NCI-H345 treated with DMSO at 0.1 percent for 48 hours (cell line): ENCODE measurements around the gene MAPKAPK2.

Experiments
- DNase-seq: peaks from one replicate; lab custom pipeline; 2025; ENCODE audit not compliant: unreplicated experiment; lab: John Stamatoyannopoulos, UW

The MAPKAPK2 gene

GRCh38 chr1:206702260-206702659, 17.6 kb downstream of the MAPKAPK2 start:
- no peak for DNase-seq

DNA sequence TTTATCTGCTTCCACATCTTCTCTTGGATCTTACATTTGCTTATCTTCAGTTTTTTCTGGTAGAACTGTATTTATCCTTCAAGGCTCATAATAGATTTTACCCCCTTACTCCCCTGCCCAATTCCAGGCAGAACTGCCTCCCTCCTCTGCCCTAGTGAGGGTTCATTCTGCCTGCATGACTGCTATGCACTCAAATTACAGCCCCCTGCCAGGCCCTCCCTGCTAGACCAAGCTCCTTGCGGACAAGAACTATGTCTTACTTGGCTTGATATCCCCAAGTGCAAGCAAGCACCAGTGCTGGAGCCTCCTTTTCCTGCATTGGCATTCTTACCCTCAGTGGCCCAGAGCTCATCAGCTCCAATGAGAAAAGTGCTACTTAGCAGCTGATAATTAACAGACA, 18.1 kb downstream of the MAPKAPK2 start:
- DNase-seq = no peak

GRCh38 chr1:206703661-206704060, 19.0 kb downstream of the MAPKAPK2 start:
- no peak for DNase-seq

DNA sequence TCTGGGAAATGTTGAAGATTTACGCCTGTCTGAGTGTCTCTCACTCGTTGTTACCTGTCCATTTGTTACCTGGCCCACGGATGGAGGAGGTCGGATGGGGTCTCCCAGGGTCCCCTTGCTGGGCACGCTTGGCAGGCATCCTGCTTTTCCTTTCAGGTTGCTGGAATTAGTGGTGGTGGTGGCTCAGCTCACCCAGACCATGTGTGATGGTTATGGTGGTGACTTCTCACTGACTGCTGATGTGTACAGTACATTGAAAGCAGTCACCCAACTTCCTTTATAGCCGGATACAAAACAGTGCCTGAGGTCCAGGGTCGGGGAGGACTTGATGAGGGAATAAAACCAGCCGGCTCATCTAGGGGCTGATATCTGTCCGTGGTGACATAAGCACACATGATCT, 19.5 kb downstream of the MAPKAPK2 start:
- DNase-seq = no peak

- peak; percentile 98 for DNase-seq
Observed at GRCh38 chr1:206705191-206705590, 20.5 kb downstream of the MAPKAPK2 start.

DNA sequence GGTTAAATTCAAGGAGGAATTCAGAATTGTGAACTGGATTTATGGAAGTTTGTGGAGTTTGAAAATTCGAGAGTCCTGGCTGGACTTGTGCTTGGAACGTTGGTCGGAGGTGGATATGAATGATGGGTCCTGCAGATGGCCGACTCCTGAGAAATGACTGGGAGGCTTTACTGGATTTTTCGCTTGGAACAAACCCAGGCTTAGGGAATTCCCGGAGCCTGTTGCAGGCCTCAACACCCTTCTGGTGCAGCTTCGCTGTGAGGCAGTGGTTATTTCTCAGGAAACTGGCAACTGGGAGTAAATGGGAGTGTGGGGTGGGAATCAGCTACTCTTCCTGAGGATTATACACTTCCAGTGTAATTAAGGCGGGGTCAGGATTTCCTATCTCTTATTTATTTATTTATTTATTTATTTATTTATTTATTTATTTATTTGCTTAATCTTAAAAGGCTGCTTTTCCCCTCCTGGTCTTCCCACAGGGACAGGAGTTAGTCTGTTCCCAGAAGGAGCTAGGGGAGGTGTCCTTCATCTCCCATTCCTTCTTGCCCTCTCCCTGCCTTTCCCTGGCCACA, 21.1 kb downstream of the MAPKAPK2 start:
- peak; percentile 54 for DNase-seq

GRCh38 chr1:206706298-206706791, 21.6 kb downstream of the MAPKAPK2 start:
- peak; percentile 49 for DNase-seq

DNA sequence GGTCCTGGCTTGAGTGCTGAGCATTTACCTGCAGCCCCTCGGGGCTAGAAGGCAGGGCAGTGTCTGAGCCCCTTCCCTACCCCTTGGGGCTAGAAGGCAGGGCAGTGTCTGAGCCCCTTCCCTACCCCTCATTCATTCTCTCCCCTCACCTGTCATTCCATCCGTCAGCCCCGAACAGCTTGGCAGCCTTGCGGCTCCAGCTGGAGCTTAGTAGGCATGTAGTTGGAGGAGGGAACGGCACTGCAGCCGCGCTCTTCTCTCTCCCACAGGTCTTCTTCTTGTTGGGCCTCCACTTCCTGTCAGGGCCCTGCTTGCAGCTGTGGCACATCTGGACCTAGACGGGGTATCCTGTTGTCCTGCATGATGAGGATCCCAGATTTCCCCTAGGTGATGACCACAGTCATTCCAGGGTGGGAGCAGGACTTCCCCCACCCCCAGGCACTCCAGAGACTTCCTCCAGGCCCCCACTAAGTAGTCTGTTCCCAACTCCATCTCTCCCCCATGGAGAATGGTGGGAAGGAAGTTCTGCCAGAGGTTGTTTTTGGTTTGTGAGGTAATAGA, 22.2 kb downstream of the MAPKAPK2 start:
- no peak for DNase-seq

- DNase-seq = no peak
Observed at GRCh38 chr1:206708058-206708457, 23.4 kb downstream of the MAPKAPK2 start.

GRCh38 chr1:206708882-206709281, 24.2 kb downstream of the MAPKAPK2 start:
- no peak for DNase-seq

GRCh38 chr1:206709322-206709721, 24.6 kb downstream of the MAPKAPK2 start:
- DNase-seq = no peak

DNA sequence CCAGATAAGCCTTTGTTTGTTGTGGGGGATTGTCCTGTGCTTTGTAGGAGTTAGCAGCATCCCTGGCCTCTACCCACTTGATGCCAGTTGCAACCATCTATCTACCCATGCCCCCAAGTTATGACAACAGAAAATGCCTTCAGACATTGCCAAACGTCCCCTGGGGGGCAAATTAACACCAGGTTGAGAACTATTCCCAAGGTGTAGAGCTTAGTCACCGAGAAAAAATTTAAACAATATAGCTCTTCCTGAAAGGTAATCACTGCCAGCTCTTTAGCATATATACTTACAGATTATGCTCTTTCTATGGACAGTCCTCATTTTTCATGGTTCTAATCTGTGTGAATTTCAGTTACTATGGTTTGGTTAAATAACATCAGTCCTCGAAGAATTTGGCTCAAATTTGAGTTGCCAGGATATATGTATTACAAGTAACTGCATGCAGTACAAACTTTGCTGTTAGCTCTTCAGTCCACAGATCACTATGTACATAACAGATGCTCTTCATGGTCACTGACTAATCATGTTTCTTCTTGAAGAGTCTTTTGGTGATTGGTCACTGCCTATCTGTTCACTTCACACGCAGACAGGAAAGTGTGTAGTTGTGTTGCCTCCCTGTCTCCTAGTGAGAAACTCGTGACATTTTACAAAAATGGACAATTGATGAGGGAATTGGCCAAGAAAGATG, 25.2 kb downstream of the MAPKAPK2 start:
- DNase-seq = no peak

DNA sequence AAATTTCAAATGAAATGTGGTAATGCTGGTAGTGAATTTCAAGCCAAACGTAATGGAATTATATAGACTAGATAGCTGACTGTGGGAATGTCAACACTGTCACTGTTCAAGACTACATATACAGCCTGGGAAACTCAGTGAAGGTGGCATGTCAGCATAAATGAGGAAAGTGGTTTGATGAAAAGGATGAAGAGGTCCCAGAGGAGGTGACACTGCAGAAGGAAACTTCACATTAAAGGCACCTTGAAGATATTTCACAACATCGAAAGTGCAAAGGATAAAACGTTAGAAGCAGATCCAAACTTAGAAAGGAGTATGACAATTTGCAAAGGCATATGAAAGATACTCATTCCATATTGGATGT, 25.7 kb downstream of the MAPKAPK2 start:
- DNase-seq = no peak

GRCh38 chr1:206713070-206713469, 28.4 kb downstream of the MAPKAPK2 start:
- DNase-seq = no peak

DNA sequence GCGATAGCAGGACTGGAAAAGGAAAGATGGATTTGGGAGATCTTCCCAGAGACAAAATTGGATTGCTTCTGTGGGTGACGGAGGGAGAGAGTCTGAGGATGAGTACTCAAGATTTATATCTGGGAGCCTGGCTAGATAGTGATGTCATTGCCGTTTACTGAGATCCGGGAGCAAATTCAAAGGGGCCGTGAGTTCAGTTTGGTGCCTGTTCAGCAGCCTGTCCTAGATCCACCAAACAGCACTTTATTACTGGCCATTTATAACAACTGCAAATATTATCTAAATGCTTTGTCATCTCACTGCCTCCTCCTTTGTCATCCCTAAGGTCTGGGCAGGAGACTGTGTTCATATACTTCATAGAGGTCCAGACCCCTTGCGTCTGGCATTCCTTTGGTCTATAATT, 29.2 kb downstream of the MAPKAPK2 start:
- no peak for DNase-seq

- no peak for DNase-seq
Observed at GRCh38 chr1:206714331-206715058, 29.8 kb downstream of the MAPKAPK2 start.

GRCh38 chr1:206715120-206715519, 30.4 kb downstream of the MAPKAPK2 start:
- no peak for DNase-seq

- no peak for DNase-seq
Observed at GRCh38 chr1:206715552-206716158, 30.9 kb downstream of the MAPKAPK2 start.

- no peak for DNase-seq
Observed at GRCh38 chr1:206716159-206716869, 31.6 kb downstream of the MAPKAPK2 start.

DNA sequence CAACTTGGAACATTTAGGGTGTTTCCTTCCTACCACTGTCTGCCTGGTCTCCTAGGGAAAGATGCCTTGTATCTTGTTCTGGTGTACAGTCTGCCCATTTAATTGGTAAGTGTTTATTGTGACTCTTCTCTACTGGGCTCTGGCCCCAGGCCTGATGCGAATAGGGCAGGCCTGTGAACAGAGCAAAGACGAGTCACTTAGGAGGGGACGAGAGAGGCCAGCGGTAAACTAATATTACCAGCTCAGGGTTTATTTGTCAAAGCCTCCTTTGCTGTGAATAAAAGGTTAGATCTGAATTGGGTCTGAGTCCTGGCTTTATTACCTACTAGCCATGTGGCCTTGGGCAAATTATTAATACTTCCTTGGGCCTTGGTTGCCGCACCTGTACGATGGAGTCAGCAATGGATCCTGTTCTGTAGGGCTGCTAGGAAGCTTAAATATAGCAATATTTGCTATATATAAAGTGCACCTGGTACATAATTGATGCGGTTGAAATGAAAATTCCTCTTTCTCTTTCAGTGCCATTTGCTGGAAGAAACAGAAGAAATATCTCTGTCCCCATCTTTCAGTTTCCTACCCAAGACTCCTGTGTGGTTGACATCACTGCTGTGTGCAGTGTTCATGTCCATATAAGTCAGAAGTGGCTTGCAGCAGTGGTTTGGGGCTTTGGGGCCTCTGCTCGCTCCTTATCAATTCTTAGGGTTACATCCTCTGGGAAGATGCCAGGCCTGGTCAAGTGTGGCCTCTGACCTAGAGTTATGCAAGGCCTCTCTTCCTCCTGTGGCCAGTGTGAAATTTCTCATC, 32.4 kb downstream of the MAPKAPK2 start:
- DNase-seq = no peak
